Endothelial cell of umbilical vein (primary cell): ENCODE results near the gene EXOC6. TPM values are rescaled to one million over a fixed set of nuclear protein-coding genes. Genes with fewer than 3 reads are reported as not detected.

Experiments
- BruUV-seq: library from RNA; stranded (reverse); fragments of 400-500 nt; replicated peaks from 2 replicates; lab custom pipeline; 2021; lab: Mats Ljungman, UMichigan
- CTCF ChIA-PET: fragments of 300-600, 350-600 bp; sonication (Branson Sonifier 250); formaldehyde crosslinking; loops from one replicate; lab custom pipeline; 2021; ENCODE audit warnings: antibody characterized with exemption, inconsistent platforms; lab: Charles Lee
- POLR2A ChIA-PET: fragments of 300-600, 350-600 bp; sonication (Branson Sonifier 250); formaldehyde crosslinking; loops from one replicate; lab custom pipeline; 2021; ENCODE audit warnings: antibody characterized with exemption, inconsistent platforms; lab: Charles Lee
- DNase-seq: peaks from one replicate; pipeline ENCODE4 v3.0.0-alpha.2; 2011; ENCODE audit warnings: low read depth, low spot score
- FAIRE-seq: peaks from 2 replicates; lab custom pipeline; 2011; peaks lifted over from hg19 to GRCh38; lab: Jason Lieb, UNC
- H2AFZ ChIP-seq: 2 replicates; pipeline ENCODE4 v1.6.0; 2012; ENCODE audit warnings: low read depth, low read length, control low read depth, inconsistent platforms
- H3K27ac ChIP-seq: 2 replicates; pipeline ENCODE4 v1.5.1; 2011; ENCODE audit warnings: low read depth, mild to moderate bottlenecking, control low read depth, low read length, moderate library complexity; ENCODE audit not compliant: insufficient read depth
- H3K27me3 ChIP-seq, 2 experiments: 2 replicates each; pipeline versions ENCODE4 v1.6.0 to v1.6.1; 2011; ENCODE audit warnings: low read length in 2 of 2, mixed read lengths in 1 of 2; ENCODE audit not compliant: control insufficient read depth in 2 of 2, insufficient read depth in 2 of 2
- H3K36me3 ChIP-seq, 2 experiments: 2 replicates in 1 of 2; 3 replicates in 1 of 2; pipeline ENCODE4 v1.5.1; 2011; ENCODE audit warnings: low read length in 2 of 2, mild to moderate bottlenecking in 1 of 2, moderate library complexity in 1 of 2; ENCODE audit not compliant: control insufficient read depth in 2 of 2, insufficient read depth in 2 of 2; ENCODE audit errors: extremely low read depth in 1 of 2
- H3K4me1 ChIP-seq: 3 replicates; pipeline ENCODE4 v1.5.1; 2011; ENCODE audit warnings: mild to moderate bottlenecking, low read length; ENCODE audit not compliant: control insufficient read depth, insufficient read depth; ENCODE audit errors: extremely low read depth
- H3K4me2 ChIP-seq: 2 replicates; pipeline ENCODE4 v1.6.1; 2011; ENCODE audit warnings: low read length, control low read depth, mixed read lengths; ENCODE audit not compliant: insufficient read depth
- H3K4me3 ChIP-seq, 3 experiments: fragments of 200-600 bp in 1 of 3; sonication (generic), shearing (Covaris generic) in 1 of 3; replicated peaks in 1 of 3; 2 replicates each; pipeline ENCODE4 v1.5.1; 2011 to 2016; ENCODE audit warnings: control low read depth in 3 of 3, low read length in 3 of 3, mild to moderate bottlenecking in 2 of 3, inconsistent platforms in 1 of 3, low read depth in 1 of 3, moderate library complexity in 1 of 3; ENCODE audit not compliant: insufficient read depth in 1 of 3
- H3K79me2 ChIP-seq: 2 replicates; pipeline ENCODE4 v1.6.0; 2012; ENCODE audit warnings: low read length, inconsistent platforms; ENCODE audit not compliant: control insufficient read depth, insufficient read depth
- H3K9ac ChIP-seq: replicated peaks from 2 replicates; pipeline ENCODE3; 2011; ENCODE audit warnings: low read length, control low read depth; ENCODE audit not compliant: insufficient read depth; ENCODE audit errors: extremely low read depth
- H3K9me1 ChIP-seq: replicated peaks from 3 replicates; pipeline ENCODE4 v1.6.0; 2011; ENCODE audit warnings: mild to moderate bottlenecking, low read length; ENCODE audit not compliant: control insufficient read depth, insufficient read depth; ENCODE audit errors: extremely low read depth
- H3K9me3 ChIP-seq: replicated peaks from 2 replicates; pipeline ENCODE4 v1.5.1; 2012; ENCODE audit warnings: low read length, inconsistent platforms; ENCODE audit not compliant: control insufficient read depth, insufficient read depth
- H4K20me1 ChIP-seq: replicated peaks from 2 replicates; pipeline ENCODE3; 2011; ENCODE audit warnings: mild to moderate bottlenecking, low read length; ENCODE audit not compliant: control insufficient read depth, insufficient read depth; ENCODE audit errors: extremely low read depth
- JUN ChIP-seq: IDR thresholded peaks from 2 replicates; pipeline ENCODE4 v1.6.1; 2011; ENCODE audit warnings: borderline replicate concordance, low read depth; ENCODE audit not compliant: insufficient read length, insufficient read depth
- MYC ChIP-seq: IDR thresholded peaks from one replicate; pipeline ENCODE4 v1.6.1; 2011; ENCODE audit warnings: mild to moderate bottlenecking, low read depth, low read length
- POLR2A ChIP-seq: IDR thresholded peaks from 2 replicates; pipeline ENCODE4 v1.6.1; 2012; ENCODE audit warnings: low read depth, mild to moderate bottlenecking, control low read depth, low read length
- POLR2AphosphoS5 ChIP-seq: IDR thresholded peaks from 2 replicates; pipeline ENCODE4 v1.6.1; 2012; ENCODE audit warnings: low read depth, mild to moderate bottlenecking, control low read depth, low read length, moderate library complexity; ENCODE audit not compliant: insufficient read depth
- dilution Hi-C: fragments of 300-500 bp; cut with MboI; formaldehyde crosslinking; loops from one replicate; pipeline ENCODE4 v1.15.0; 2019; ENCODE audit warnings: low sequenced_read_pairs; ENCODE audit not compliant: extremely low pct_ligation_motif_present
- intact Hi-C: fragments of 100-400 bp; cut with micrococcal nuclease; formaldehyde crosslinking; loops from one replicate; pipeline ENCODE4 v1.10.0; 2022
- polyA plus RNA-seq, 4 experiments: library from polyadenylated mRNA; depleted of rRNA in 3 of 4; stranded (reverse) in 3 of 4; unstranded in 1 of 4; fragments of >200 nt; gene quantifications; 2 replicates each; pipeline versions ENCODE4 v1.2.1 to v1.2.3, GENCODE V29; 2011 to 2012; ENCODE audit warnings: missing spikeins in 1 of 4
- total RNA-seq: library from RNA; stranded (reverse); gene quantifications from 2 replicates; pipeline ENCODE4 v1.2.3, GENCODE V29; 2021

Gene EXOC6
- total and polyA plus RNA-seq, 2 donors (not counting 3 experiments of a cell fraction or from before 2014, with no cell fraction given), result 72.6 to 108 TPM

GRCh38 chr10:92829786-92830377, 18.4 kb upstream of the EXOC6 start:
- Histone ChIP-seq H3K36me3 (no peaks in the 10 kb centered on the region), H3K9ac (peak overlapping the region; percentile 87), H3K4me2 (peak overlapping the region; percentile 90), H3K27me3 (no peaks in the 10 kb centered on the region), H3K79me2 (peaks cover 30% of the 10 kb centered on the region), H3K9me3 (no peaks in the 10 kb centered on the region), H2AFZ (peak overlapping the region; percentile 67), H4K20me1 (no peaks in the 10 kb centered on the region), H3K9me1 (no peaks in the 10 kb centered on the region), H3K4me1 (peaks cover 61% of the 10 kb centered on the region), H3K4me3 (no peak overlapping the region), H3K27ac (peak overlapping the region; percentile 91)
- no peak for DNase-seq
- FAIRE-seq, result no peak
- ChIA-PET POLR2A (interaction anchor here (1.6 kb wide), 1 partner anchor 14 kb away, joined by 3 read pairs; no protein-coding TSS in a partner anchor), CTCF (interaction anchor here (0.6 to 1.4 kb wide), 2 partner anchors 8 to 13 kb away, joined by 3 to 4 read pairs; no protein-coding TSS in a partner anchor)
- BruUV-seq, result no TSS peak
- no peak for TF ChIP-seq MYC
- no peak for TF ChIP-seq POLR2AphosphoS5
- dilution Hi-C loops, result no loop called here
- intact Hi-C loops, result loop anchor here (1.0 to 10.0 kb wide), 6 partner anchors 8 to 635 kb away; partner anchors contain the start of gene IDE

DNA sequence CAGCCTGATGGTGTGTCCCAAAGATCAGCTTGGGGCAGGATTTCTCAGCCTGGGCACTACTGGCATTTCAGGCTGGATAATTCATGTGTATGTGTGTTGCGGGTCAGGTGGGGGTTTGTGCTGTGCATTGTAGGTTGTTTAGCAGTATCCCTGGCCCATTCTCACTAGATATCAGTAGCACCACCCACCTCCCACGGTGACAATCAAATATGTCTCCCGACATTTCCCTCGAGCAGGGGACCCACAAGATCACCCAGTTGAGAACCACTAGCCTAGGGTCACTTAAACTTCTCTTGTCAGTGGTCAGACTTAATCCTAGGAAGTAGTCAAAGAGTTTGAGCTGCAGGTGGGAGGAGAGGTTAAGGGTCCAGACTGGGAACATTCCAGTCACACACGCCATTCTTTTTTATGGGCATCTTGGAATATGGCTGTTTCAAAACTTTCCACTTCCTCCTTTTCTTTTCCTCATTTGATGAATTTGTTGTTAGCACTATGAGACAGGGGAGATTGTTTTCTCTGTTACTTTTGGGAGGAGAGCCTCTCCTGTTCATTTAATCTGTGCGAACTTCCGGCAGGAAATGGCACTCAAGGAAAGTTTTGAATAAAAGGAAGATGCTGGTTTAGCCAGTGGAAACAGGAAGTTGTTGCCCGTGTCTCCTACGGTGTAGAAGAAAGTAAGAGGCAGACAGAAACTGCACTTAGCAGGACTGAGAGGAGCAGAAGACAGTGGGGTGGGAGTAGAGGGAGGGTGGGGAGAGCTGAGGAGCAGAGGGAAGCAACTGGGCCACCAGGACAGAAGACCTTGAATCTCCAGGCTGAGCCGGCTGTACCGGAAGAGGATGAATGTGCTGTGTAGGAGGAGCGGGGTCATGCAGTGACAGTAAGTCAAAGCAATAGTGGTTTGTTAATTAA, 17.6 kb upstream of the EXOC6 start:
- intact Hi-C loops (loop anchor here (1.0 to 10.0 kb wide), 7 partner anchors 8 to 634 kb away; partner anchors contain the start of gene IDE), dilution Hi-C loops (no loop called here)
- ChIA-PET POLR2A (interaction anchor here (1.6 kb wide), 1 partner anchor 15 kb away, joined by 3 read pairs; no protein-coding TSS in a partner anchor), CTCF (interaction anchor here (1.4 kb wide), 1 partner anchor 9 kb away, joined by 4 read pairs; no protein-coding TSS in a partner anchor)
- Histone ChIP-seq H3K36me3 (peaks cover 0 to under 1% of the 10 kb centered on the region in 2 experiments), H3K27me3 (no peaks in the 10 kb centered on the region), H3K4me1 (peaks cover 63% of the 10 kb centered on the region), H3K4me2 (peak overlapping the region; percentile 90), H3K4me3 (peak overlapping the region; percentile 19 to 91 (median 69)), H2AFZ (peak overlapping the region; percentile 67), H4K20me1 (no peaks in the 10 kb centered on the region), H3K9ac (peak overlapping the region; percentile 87), H3K27ac (peak overlapping the region; percentile 91), H3K9me3 (no peaks in the 10 kb centered on the region), H3K9me1 (no peaks in the 10 kb centered on the region), H3K79me2 (peaks cover 35% of the 10 kb centered on the region)
- peak; percentile 91 for DNase-seq
- no peak for TF ChIP-seq POLR2A
- peak; percentile 42 for TF ChIP-seq JUN
- peak; percentile 75 for FAIRE-seq
- BruUV-seq, result TSS peak; percentile 6
